Stimulated activated CD4-positive, alpha-beta T cell treated with anti-CD3 and anti-CD28 coated beads, Interleukin-4, amount 100 ng/mL, for 48 hours (primary cell): ENCODE measurements around the gene MTHFD2.
A peak's percentile ranks its signal among the peaks of the same experiment; 100 is the strongest.

ENCODE experiments used
- DNase-seq, 2 donors: peaks; one replicate each; pipeline ENCODE4 v3.0.0-alpha.2; 2020; ENCODE audit warnings: low read depth in 2 of 2

MTHFD2 gene

GRCh38 chr2:74262681-74263080 lies 64.3 kb downstream of the MTHFD2 start:
- DNase-seq, result no peak

- DNase-seq, result no peak
These were observed 65.9 kb downstream of the MTHFD2 start for GRCh38 chr2:74264281-74264680.

- DNase-seq, result peak in 1 of 2 donors; percentile 37
These were observed 68.7 kb downstream of the MTHFD2 start for GRCh38 chr2:74267068-74267467.
